DND-41 (cell line): ENCODE data around the gene MLLT1.

ENCODE experiments used
- EZH2 ChIP-seq: IDR thresholded peaks from 3 replicates; pipeline ENCODE4 v1.6.1; 2012; ENCODE audit warnings: borderline replicate concordance, low read depth, mild to moderate bottlenecking, moderate library complexity, low read length, inconsistent platforms; ENCODE audit not compliant: severe bottlenecking
- TF ChIP-seq, protein P1 (sequence below): IDR thresholded peaks from 2 replicates; pipeline ENCODE4 v1.5.1; 2012; ENCODE audit warnings: borderline replicate concordance, low read length, moderate library complexity, mild to moderate bottlenecking; ENCODE audit not compliant: poor library complexity, severe bottlenecking; ENCODE audit errors: extremely low read depth

GRCh38 chr19:6173190-6173589, 106.6 kb downstream of the MLLT1 start:
- TF ChIP-seq, protein P1, sequence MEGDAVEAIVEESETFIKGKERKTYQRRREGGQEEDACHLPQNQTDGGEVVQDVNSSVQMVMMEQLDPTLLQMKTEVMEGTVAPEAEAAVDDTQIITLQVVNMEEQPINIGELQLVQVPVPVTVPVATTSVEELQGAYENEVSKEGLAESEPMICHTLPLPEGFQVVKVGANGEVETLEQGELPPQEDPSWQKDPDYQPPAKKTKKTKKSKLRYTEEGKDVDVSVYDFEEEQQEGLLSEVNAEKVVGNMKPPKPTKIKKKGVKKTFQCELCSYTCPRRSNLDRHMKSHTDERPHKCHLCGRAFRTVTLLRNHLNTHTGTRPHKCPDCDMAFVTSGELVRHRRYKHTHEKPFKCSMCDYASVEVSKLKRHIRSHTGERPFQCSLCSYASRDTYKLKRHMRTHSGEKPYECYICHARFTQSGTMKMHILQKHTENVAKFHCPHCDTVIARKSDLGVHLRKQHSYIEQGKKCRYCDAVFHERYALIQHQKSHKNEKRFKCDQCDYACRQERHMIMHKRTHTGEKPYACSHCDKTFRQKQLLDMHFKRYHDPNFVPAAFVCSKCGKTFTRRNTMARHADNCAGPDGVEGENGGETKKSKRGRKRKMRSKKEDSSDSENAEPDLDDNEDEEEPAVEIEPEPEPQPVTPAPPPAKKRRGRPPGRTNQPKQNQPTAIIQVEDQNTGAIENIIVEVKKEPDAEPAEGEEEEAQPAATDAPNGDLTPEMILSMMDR = no peak
- TF ChIP-seq EZH2 = no peak
